HG03432 (cell line): ENCODE measurements around the gene CEP112.
"Not testable (repeated sequence)": the region's sequence is repeated elsewhere in the genome, so short reads cannot be mapped to it uniquely, and the experiment has no call there.

Experiments used
- ATAC-seq: cut with Tn5 transposase; IDR thresholded peaks from one replicate; pipeline ENCODE4 v1.9.1; 2021; ENCODE audit warnings: mild to moderate bottlenecking, moderate library complexity; ENCODE audit not compliant: unreplicated experiment

Gene CEP112

DNA sequence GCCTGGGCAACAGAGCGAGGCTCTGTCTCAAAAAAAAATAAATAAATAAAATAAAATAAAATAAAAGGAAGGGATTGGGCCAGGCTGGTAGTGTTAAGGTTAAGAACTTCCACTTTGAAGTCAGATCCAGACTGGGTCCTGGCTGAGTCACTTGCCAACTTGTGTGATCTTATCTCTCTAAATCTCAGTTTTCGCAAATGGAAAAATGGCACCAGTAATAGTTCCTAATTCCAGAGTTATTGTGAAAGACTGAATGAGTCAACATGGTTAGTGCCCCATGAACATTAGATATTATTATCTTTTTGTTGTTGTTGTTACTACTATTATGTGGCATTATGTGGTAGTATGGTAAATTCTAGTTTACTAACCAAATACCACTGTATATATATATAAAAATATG, 442.5 kb downstream of the CEP112 start:
- ATAC-seq: no peak

DNA sequence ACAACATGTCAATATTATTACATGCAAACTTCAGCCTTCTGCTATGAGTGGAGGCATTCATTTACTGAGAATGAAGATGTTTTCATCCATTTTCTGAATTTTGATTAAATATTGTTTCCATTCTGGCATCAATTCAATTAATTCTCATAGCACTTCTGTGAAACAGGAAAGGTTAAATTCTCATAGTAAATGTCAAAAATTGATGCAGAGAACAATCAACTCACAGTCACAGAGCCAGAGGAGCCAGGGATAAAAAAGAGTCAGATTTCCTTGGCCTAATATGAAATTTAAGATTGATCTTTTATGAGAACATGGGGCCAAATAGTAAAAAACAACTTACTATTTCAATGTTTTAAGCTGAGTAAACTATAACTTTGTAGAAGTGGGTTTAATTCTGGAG, 446.7 kb downstream of the CEP112 start:
- ATAC-seq: no peak

DNA sequence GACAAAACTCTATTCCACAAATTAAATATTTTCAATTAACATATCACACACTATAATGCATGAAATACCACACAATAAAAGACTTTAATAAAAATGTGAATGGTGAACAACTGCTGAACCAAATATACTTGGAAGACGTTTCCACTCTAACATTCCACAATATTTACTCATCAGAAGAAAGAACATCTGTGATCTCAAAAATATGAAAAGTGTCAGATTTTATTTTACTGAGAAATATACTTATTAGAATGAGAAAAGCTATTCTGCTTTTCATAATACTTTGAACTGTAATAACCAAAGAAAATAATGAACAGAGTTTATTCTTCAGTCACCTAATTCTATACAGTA, 448.7 kb downstream of the CEP112 start:
- ATAC-seq: no peak

DNA sequence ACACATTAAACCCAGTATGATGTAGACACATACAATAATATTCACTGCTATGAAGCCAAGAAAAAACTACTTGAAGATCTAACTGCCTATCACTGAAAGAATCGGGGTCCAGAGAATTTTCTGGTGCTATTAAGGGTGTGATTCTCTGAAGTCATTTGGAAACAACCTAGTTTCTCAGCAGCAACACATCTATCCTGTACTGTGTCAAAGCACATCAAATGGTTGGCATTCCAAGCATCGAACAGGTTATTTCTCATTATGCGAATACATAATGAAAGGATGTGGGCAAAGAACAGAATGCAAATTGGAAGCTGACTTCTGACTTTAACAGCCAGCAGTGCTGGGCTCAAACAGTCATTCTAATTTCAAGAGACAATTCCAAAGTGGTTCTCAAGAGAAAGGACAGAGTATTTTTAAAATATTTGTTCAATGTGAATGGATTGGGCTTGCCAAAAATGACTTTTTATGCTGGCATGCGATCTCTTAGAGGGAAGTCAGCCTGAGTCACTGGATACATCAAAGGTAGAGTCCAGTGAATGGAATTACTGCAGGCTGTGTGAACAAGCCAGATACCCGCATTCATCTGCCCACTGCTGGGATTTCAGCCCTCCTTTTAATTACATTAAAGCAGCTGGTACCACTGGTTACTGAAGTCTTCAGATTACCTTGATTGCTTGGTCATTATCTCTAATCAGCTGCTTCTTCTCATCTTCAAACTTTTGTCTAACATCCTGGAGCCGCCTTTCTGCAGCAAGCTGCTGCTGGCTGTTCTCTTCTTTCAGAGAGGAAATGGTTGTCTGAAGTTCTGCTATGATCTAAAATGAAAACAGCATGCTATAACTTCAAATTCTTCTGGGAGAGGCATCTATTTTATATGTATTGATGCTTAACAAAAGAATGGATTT, 449.3 kb downstream of the CEP112 start:
- no peak for ATAC-seq

DNA sequence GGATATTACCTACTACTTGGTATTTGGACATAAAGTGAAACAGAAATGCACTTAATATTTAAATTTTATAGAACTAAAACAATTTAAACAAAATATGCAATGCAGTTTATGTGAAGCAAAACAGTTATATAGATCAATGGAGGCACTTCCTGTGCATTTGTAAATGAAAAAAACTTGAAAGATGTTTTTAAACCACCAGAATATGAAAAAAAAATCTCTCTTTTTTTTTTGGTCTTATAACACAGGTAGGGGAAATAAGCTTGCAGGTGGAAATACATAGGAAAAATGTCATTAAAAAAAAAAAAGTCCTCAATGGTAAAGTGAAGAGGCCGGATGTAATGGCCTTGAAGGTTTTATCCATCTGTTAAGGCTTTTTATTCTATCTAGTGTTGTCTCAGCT, 450.2 kb downstream of the CEP112 start:
- no peak for ATAC-seq

DNA sequence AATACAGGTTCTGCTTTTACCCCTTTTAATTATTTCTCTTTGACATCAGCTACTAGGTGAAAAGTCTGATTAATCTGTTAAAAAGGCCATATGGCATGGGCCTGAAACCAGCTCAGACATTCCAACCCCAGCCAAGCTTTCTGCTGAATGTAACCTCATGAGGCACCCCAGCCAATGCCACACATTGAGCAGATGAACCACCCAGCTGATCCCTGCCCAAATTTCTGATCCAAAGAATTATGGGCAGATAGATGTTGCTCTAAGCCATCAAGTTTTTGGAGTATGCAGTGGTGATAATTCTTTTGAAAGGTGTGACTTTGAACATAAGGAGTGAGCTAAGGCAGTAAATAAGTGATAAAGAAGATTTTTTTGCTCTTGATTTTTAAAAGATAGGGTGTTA, 452.9 kb downstream of the CEP112 start:
- ATAC-seq: no peak

DNA sequence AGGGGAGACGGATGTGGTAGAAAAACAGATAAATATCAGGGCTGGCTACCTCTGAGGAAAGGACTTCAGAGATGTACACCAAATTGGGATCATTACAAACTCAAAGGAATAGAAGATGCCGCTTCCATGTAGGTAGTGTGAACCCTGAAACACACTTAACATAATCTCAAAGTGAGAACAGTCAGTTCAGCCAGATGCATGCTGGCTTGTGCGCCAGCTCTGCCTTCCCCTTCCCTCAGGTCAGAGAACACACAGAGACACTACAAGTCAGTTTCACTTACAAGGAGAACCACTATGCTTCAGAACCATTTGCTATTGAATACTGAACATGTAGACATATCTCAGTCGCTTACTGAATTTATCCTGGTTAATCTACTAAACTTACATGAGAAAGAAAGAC, 454.5 kb downstream of the CEP112 start:
- ATAC-seq: no peak

DNA sequence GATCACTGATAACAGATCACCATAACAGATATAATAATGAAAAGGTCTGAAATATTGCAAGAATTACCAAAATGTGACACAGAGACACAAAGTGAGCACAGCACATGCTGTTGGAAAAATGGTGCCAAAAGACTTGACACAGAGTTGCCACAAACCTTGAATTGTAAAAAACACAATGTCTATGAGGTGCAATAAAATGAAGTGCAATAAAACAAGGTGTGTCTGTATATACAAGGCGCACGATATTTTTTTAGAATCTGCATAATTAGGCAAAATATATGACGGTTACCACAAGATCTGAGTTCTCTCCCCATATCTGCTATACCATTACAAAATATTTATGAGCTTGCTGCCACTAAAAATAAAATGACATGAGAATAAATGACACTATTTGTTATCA, 458.6 kb downstream of the CEP112 start:
- ATAC-seq: no peak

DNA sequence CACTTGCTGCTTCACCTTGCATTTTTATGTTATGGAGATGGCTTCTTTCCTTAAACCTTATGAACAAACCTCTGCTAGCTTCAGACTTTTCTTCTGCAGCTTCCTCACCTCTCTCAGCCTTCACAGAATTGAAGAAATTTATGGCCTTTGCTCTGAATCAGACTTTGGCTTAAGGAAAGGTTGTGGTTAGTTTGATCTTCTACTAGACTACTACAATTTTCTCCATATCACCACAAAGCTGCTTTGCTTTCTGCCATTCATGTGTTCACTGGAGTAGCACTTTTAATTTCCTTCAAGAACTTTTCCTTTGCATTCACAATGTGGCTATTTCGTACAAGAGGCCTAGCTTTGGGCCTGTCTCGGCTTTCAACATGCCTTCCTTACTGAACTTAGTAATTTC, 459.3 kb downstream of the CEP112 start:
- not testable (repeated sequence) for ATAC-seq

DNA sequence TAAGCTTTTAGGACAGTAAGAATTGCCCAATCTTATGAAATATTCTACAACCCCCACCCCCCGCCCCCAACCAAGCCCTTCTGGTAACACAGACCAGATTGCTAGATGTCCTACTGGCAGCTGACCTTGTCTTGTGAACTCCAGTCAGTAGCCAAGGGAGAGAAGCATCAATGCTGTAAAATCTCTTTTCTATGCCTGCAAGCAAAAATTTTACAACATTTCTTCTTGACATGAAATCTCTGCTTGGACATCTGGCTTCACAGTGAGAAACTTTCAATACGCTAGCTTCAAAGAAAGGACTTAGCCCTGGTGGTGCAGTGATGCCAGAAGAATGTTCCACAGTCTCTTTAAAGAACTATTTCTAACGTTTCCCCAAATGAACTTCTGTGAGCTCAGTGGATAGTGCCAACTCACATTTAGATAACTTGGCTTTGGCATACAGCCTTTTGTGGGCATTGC, 461.2 kb downstream of the CEP112 start:
- no peak for ATAC-seq

DNA sequence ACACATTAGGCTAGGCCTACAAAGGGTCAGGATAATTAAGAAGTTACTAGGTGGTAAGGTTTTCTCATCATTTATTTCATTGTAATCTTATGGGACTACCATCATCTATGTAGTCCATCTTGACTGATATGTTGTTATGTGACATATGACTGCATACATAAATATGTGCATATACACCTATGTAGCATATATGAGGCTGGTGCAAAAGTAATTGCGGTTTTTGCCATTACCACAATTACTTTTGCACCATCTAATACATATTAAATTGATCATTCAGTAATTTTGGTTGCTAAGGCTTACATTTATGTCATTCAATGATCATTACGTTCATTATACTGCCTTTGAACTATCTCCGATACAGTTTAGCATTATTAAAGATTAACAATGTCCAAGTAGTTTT, 462.7 kb downstream of the CEP112 start:
- ATAC-seq: no peak

DNA sequence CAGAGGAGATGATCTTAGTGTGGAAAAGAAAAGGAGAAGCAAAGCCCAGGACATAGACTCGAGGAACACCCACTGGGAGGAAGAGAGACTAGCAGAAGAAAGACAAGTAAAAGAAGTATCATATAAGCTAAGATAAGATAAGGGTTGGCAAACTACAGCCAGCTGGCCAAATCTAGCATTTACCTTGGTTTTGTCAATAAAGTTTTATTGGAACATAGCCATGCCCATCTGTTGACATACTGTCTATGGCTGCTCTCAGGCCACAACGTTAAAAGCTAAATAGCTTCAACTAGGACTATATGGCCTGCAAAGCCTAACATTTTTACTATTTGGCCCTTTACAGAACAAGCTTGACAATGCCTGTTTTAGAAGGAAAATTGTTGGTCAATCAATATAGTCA, 464.1 kb downstream of the CEP112 start:
- no peak for ATAC-seq

DNA sequence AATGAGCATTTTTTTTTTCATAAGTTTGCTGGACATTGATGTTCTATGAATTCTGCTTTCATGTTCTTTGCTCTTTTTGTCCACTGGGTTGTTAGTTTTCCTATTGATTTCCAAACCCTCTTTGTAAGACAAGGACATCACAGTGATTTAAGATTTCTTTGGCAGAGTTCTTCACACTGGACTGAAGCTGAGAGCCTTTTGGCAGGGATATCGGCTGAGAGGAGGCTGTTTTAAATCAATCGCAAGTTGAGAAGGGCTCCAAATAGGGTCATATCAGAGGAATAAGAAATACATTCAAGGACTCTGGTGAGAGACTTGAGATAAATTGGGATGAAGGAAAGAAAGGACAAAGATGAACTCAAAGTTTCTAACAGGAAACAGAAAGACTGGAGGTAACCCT, 464.7 kb downstream of the CEP112 start:
- no peak for ATAC-seq

DNA sequence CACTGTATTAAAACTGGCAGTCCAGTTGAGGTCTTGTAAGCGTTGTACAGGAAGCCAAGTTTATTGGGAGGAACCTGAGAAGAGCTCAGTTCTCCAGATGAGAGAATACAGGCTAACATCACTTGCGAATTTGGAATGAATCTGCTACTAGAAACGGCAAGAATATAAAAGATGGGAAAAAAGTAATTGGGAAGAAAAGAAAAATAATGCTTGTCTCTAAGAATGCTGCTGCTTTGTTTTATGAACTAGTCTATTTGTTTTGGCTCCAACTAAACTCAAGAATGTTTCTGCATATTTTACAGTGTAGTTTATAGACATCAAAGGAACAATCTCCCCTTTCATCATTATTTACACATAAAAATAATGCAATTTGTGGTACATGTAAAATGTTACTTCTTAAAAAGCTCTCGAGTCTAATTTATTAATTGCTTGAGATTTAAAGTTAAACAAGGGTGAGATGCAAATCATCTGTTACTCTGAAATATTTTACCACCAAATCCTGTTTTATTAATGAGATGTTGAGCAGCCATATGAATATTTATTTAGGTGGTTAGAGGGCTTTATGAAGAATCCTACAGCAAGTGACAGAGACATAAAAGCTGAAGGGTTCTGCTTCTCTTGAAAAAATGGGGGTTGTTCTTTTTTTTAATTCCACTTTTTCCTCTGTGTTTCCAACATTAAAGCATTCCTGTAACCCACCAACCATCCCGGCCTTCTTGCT, 468.3 kb downstream of the CEP112 start:
- ATAC-seq: no peak

DNA sequence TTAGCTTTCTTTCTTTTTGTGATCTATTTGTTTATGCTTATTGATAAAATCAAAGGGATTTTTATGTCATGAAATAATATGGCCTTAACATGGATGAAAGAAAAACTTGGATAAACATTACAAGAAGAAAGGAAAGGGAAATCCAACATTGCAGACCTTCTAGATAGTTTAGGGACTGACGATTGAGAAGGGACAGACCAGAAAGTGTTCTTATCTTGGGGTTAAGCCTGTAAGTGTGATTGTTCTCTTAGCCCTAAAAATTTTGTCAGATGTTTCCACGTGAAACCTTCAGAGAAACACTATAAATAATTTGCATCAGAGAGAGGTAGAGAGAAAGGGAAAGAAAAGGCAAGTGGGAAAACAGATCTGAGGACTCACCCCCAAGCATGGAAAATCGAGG, 473.3 kb downstream of the CEP112 start:
- no peak for ATAC-seq

DNA sequence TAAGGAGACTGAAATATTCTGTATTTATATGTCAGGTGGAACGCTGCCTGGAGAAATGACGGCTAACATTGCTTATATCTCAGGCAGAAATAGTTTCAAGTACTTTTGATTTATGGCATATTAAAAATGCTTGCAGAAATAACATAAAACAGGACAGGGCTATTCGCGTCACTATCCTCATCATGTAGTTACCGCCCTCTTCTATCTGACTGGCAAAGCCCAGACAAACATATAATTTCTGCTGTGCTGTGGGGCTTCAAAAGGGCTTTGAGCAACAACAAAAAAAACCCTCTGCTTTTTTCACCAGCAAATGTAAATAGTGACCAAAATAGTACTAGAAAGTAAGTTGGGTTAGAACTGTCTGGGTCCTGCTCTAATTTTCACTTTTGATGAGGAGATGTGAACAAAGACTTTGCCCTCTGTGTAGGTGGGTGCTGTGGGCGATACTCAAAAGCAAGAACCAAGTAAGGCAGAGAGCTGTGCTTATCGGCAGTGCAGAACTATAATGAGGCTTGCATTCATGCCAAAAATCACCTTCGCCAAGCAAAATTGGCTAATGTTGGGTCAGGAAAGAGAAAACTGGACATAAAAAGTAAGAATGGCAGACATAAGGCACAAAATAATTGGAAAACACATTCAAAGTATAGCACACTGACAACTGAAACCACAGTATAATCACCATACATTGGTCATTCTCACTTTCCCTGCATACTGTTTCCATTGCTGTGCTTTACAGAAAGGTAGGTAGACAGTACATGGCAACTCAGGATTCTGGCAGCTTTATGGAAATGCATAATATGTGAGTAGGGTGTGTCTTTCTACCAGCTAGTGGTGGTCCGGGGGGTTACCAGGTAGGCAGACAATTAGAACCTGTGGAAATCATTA, 479.3 kb downstream of the CEP112 start:
- no peak for ATAC-seq

DNA sequence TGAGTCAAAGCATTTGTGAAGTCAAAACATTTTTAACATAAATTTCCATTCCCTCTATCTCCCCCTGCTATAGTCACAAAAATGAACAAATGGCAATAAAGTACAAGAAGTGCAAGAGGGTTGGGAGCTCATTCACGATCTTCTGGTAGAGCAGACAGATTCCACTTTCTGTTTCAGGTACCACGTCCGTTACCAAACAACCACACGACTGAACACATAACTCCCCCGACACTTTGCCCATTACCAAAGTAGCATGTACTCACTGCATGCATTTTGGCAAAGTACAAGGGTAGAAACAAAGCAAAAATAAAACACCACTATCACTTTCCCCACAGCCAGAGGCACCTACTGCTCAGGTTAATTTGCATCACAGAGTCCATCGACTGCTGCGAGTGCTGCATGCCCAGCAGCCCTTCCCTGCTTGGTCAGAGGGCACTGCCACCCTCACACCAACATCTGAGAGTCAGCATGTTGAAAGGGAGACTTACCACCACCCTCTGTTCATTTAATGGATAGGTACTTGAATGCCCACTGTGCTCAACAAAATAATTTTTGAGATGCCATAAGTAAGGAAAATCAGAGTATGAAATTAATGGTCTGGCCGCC, 480.2 kb downstream of the CEP112 start:
- no peak for ATAC-seq

DNA sequence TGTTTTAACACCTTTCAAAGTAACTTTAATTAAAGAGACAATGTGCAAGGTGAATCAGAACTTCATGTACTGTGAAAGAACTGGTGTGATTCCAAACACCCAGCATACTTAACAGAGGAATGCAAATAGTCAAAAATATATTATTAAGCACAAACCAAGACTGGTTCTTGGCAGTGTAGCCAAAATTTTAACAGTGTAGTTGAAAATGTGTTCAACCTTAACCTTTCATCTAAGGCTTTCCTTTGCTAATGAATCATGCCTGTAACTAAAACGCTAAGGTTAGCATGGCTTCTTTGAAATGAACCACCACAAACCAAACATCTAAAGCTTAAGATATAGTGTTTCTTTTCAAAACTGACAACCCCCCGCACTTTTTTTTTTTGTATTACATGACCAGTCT, 484.2 kb downstream of the CEP112 start:
- no peak for ATAC-seq

DNA sequence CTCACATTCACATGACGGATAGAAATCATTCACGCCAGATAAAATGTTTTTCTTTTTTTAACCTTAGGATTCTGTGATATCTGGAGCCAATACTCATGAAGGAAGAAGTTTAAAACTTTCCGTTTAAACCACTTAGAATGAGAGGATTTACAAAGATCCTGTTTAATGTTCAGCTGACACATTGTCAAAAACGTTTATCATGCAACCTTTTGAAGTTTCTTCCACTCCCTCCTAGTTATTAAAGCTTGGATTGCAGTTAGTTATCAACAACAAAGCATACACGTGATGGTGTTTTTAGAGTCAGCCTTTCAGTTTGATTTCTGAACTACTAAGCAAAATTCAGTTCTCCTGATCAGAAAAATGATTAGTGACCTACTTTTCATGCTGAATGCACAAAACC, 487.2 kb downstream of the CEP112 start:
- no peak for ATAC-seq

DNA sequence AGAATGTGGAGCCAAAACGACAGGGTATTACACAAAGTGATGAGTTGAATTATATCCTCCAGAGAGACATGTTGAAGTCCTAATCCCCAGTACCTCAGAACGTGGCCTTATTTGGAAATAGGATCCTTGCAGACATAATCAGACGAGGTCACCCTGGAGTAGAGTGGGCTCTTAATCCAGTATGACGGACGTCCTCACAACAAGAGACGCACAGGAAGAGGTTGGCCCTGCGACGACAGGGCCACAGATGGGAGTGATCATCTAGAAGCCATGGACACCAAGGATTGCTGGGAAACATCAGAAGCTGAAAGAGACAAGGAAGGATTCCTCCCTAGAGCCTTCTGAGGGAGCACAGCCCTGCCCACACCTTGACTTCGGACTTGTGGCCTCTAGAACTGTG, 488.0 kb downstream of the CEP112 start:
- no peak for ATAC-seq

DNA sequence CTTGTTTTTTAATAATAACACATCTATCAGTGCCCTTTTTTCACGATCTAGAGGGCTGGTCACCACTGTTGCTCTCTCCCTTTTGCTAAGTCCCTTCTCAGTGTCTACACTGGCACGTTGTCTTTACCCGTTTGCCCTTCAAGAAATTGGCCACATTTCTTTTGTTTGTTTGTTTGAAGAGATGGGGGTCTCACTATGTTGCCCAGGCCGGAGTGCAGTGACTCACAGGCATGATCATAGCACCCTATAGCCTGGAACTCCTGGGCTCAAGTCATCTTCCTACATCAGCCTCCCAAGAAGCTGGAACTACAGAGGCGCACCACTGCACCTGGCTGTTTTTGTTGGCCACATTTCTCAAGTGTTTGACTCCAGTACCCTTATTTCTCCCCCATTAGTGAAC, 492.5 kb downstream of the CEP112 start:
- no peak for ATAC-seq
